ENCODE results near the gene ARID3B.
"Not testable (repeated sequence)": the region's sequence is repeated elsewhere in the genome, so short reads cannot be mapped to it uniquely, and the experiment has no call there.

Gene ARID3B

GRCh38 chr15:74504418-74504817 is 36.6 kb upstream of the ARID3B start:
- Histone ChIP-seq H3K27me3 (replicated peaks in 2 of 5; ENCODE audit: control insufficient read depth in 4 of 5, insufficient read depth in 5 of 5, low read length in 4 of 5) (no peaks in the 10 kb centered on the region), H3K9me3 (ENCODE audit: control extremely low read depth in 1 of 5, control insufficient read depth in 4 of 5, insufficient read depth in 2 of 5, low read depth in 1 of 5, low read length in 4 of 5) (no peaks in the 10 kb centered on the region), H3K36me3 (ENCODE audit: control insufficient read depth in 4 of 4, insufficient read depth in 4 of 4, low read length in 3 of 4) (peaks cover 0 to 3% (median under 1%) of the 10 kb centered on the region in 4 experiments), H3K27ac (ENCODE audit: insufficient read depth in 1 of 2, low read depth in 1 of 2, low read length in 2 of 2, poor library complexity in 1 of 2, severe bottlenecking in 2 of 2) (no peak overlapping the region), H3K4me3 (ENCODE audit: control insufficient read depth in 1 of 7, extremely low read depth in 1 of 7, insufficient read depth in 4 of 7, low read depth in 2 of 7, low read length in 6 of 7) (no peak overlapping the region), H3K4me1 (ENCODE audit: control extremely low read depth in 1 of 4, control insufficient read depth in 4 of 4, insufficient read depth in 4 of 4, low read length in 3 of 4) (no peaks in the 10 kb centered on the region)
- ChIA-PET POLR2A (no interaction called here), CTCF (interaction anchor here (1.1 kb wide), 1 partner anchor 80 kb away, joined by 3 read pairs; no protein-coding TSS in a partner anchor)
- 92% methylated on average over 1 of the region's 3 CpGs for WGBS (ENCODE audit: insufficient coverage)
- DNase-seq, result no peak

- no peaks in the 10 kb centered on the region for H3K27me3 ChIP-seq (replicated peaks in 2 of 5; ENCODE audit: control insufficient read depth in 4 of 5, insufficient read depth in 5 of 5, low read length in 4 of 5)
- CTCF ChIA-PET, result interaction anchor here (1.1 kb wide), 1 partner anchor 80 kb away, joined by 3 read pairs; no protein-coding TSS in a partner anchor
- POLR2A ChIA-PET, result no interaction called here
- H3K27ac ChIP-seq (ENCODE audit: insufficient read depth in 1 of 2, low read depth in 1 of 2, low read length in 2 of 2, poor library complexity in 1 of 2, severe bottlenecking in 2 of 2), result no peak overlapping the region
- H3K4me1 ChIP-seq (ENCODE audit: control extremely low read depth in 1 of 4, control insufficient read depth in 4 of 4, insufficient read depth in 4 of 4, low read length in 3 of 4), result no peaks in the 10 kb centered on the region
- H3K9me3 ChIP-seq (ENCODE audit: control extremely low read depth in 1 of 5, control insufficient read depth in 4 of 5, insufficient read depth in 2 of 5, low read depth in 1 of 5, low read length in 4 of 5), result no peaks in the 10 kb centered on the region
- no peak for DNase-seq
- no peak overlapping the region for H3K4me3 ChIP-seq (ENCODE audit: control insufficient read depth in 1 of 7, extremely low read depth in 1 of 7, insufficient read depth in 4 of 7, low read depth in 2 of 7, low read length in 6 of 7)
- 100% methylated on average over 2 of the region's 4 CpGs for WGBS (ENCODE audit: insufficient coverage)
- H3K36me3 ChIP-seq (ENCODE audit: control insufficient read depth in 4 of 4, insufficient read depth in 4 of 4, low read length in 3 of 4), result peaks cover 0 to 3% (median under 1%) of the 10 kb centered on the region in 4 experiments
Measured at GRCh38 chr15:74504836-74505235, 36.2 kb upstream of the ARID3B start.

- Histone ChIP-seq H3K27me3 (replicated peaks in 2 of 5; ENCODE audit: control insufficient read depth in 4 of 5, insufficient read depth in 5 of 5, low read length in 4 of 5) (no peaks in the 10 kb centered on the region), H3K4me3 (ENCODE audit: control insufficient read depth in 1 of 7, extremely low read depth in 1 of 7, insufficient read depth in 4 of 7, low read depth in 2 of 7, low read length in 6 of 7) (no peak overlapping the region), H3K36me3 (ENCODE audit: control insufficient read depth in 4 of 4, insufficient read depth in 4 of 4, low read length in 3 of 4) (peaks cover 0 to 3% (median under 1%) of the 10 kb centered on the region in 4 experiments), H3K4me1 (ENCODE audit: control extremely low read depth in 1 of 4, control insufficient read depth in 4 of 4, insufficient read depth in 4 of 4, low read length in 3 of 4) (peaks cover 0 to 3% (median 0%) of the 10 kb centered on the region in 4 experiments), H3K27ac (ENCODE audit: insufficient read depth in 1 of 2, low read depth in 1 of 2, low read length in 2 of 2, poor library complexity in 1 of 2, severe bottlenecking in 2 of 2) (no peak overlapping the region), H3K9me3 (ENCODE audit: control extremely low read depth in 1 of 5, control insufficient read depth in 4 of 5, insufficient read depth in 2 of 5, low read depth in 1 of 5, low read length in 4 of 5) (no peaks in the 10 kb centered on the region)
- CTCF ChIA-PET, result no interaction called here
- no peak for DNase-seq
- WGBS (ENCODE audit: insufficient coverage), result 98% methylated on average over 5 of the region's 6 CpGs
- POLR2A ChIA-PET, result no interaction called here
Measured at GRCh38 chr15:74505837-74506514, 35.0 kb upstream of the ARID3B start.

- CTCF ChIA-PET, result interaction anchor here (0.6 kb wide), 1 partner anchor 13 kb away, joined by 3 read pairs; no protein-coding TSS in a partner anchor
- Histone ChIP-seq H3K27ac (ENCODE audit: insufficient read depth in 1 of 2, low read depth in 1 of 2, low read length in 2 of 2, poor library complexity in 1 of 2, severe bottlenecking in 2 of 2) (no peak overlapping the region), H3K36me3 (ENCODE audit: control insufficient read depth in 4 of 4, insufficient read depth in 4 of 4, low read length in 3 of 4) (peaks cover 0 to 3% (median under 1%) of the 10 kb centered on the region in 4 experiments), H3K4me3 (ENCODE audit: control insufficient read depth in 1 of 7, extremely low read depth in 1 of 7, insufficient read depth in 4 of 7, low read depth in 2 of 7, low read length in 6 of 7) (no peak overlapping the region), H3K9me3 (ENCODE audit: control extremely low read depth in 1 of 5, control insufficient read depth in 4 of 5, insufficient read depth in 2 of 5, low read depth in 1 of 5, low read length in 4 of 5) (no peaks in the 10 kb centered on the region), H3K4me1 (ENCODE audit: control extremely low read depth in 1 of 4, control insufficient read depth in 4 of 4, insufficient read depth in 4 of 4, low read length in 3 of 4) (peaks cover under 1 to 8% (median 3%) of the 10 kb centered on the region in 4 experiments), H3K27me3 (replicated peaks in 2 of 5; ENCODE audit: control insufficient read depth in 4 of 5, insufficient read depth in 5 of 5, low read length in 4 of 5) (no peaks in the 10 kb centered on the region)
- no peak for DNase-seq
- 100% methylated on average over 1 of the region's 4 CpGs for WGBS (ENCODE audit: insufficient coverage)
- POLR2A ChIA-PET, result no interaction called here
Measured at GRCh38 chr15:74506515-74506840, 34.5 kb upstream of the ARID3B start.

GRCh38 chr15:74511583-74511982 is 29.4 kb upstream of the ARID3B start:
- POLR2A ChIA-PET, result no interaction called here

GRCh38 chr15:74514059-74514458 is 27.0 kb upstream of the ARID3B start:
- H3K36me3 ChIP-seq (ENCODE audit: control insufficient read depth in 4 of 4, insufficient read depth in 4 of 4, low read length in 3 of 4); H3K9me3 ChIP-seq (ENCODE audit: control extremely low read depth in 1 of 5, control insufficient read depth in 4 of 5, insufficient read depth in 2 of 5, low read depth in 1 of 5, low read length in 4 of 5); DNase-seq; H3K27me3 ChIP-seq (replicated peaks in 2 of 5; ENCODE audit: control insufficient read depth in 4 of 5, insufficient read depth in 5 of 5, low read length in 4 of 5); POLR2A ChIA-PET; H3K27ac ChIP-seq (ENCODE audit: insufficient read depth in 1 of 2, low read depth in 1 of 2, low read length in 2 of 2, poor library complexity in 1 of 2, severe bottlenecking in 2 of 2); H3K4me3 ChIP-seq (ENCODE audit: control insufficient read depth in 1 of 7, extremely low read depth in 1 of 7, insufficient read depth in 4 of 7, low read depth in 2 of 7, low read length in 6 of 7): not testable (repeated sequence)
- CTCF ChIA-PET, result interaction anchor here (1.1 kb wide), 1 partner anchor 118 kb away, joined by 3 read pairs; no protein-coding TSS in a partner anchor
- peaks cover 6 to 25% (median 11%) of the 10 kb centered on the region in 4 experiments for H3K4me1 ChIP-seq (ENCODE audit: control extremely low read depth in 1 of 4, control insufficient read depth in 4 of 4, insufficient read depth in 4 of 4, low read length in 3 of 4)
- WGBS (ENCODE audit: insufficient coverage), result 100% methylated on average over 3 of the region's 4 CpGs

More at GRCh38 chr15:74511583-74511982, 29.4 kb upstream of the ARID3B start:
- Histone ChIP-seq H3K4me3 (ENCODE audit: control insufficient read depth in 1 of 7, extremely low read depth in 1 of 7, insufficient read depth in 4 of 7, low read depth in 2 of 7, low read length in 6 of 7) (peak overlapping the region in 1 of 7 experiments; percentile 27), H3K36me3 (ENCODE audit: control insufficient read depth in 4 of 4, insufficient read depth in 4 of 4, low read length in 3 of 4) (no peaks in the 10 kb centered on the region), H3K27ac (ENCODE audit: insufficient read depth in 1 of 2, low read depth in 1 of 2, low read length in 2 of 2, poor library complexity in 1 of 2, severe bottlenecking in 2 of 2) (no peak overlapping the region), H3K9me3 (ENCODE audit: control extremely low read depth in 1 of 5, control insufficient read depth in 4 of 5, insufficient read depth in 2 of 5, low read depth in 1 of 5, low read length in 4 of 5) (no peaks in the 10 kb centered on the region), H3K4me1 (ENCODE audit: control extremely low read depth in 1 of 4, control insufficient read depth in 4 of 4, insufficient read depth in 4 of 4, low read length in 3 of 4) (peaks cover 6 to 25% (median 11%) of the 10 kb centered on the region in 4 experiments), H3K27me3 (replicated peaks in 2 of 5; ENCODE audit: control insufficient read depth in 4 of 5, insufficient read depth in 5 of 5, low read length in 4 of 5) (no peaks in the 10 kb centered on the region)
- CTCF ChIA-PET, result no interaction called here
- 100% methylated on average over 1 of the region's 4 CpGs for WGBS (ENCODE audit: insufficient coverage)
- DNase-seq, result peak in 2 of 3 donors; percentile 4 to 14

- no peaks in the 10 kb centered on the region for H3K9me3 ChIP-seq (ENCODE audit: control extremely low read depth in 1 of 5, control insufficient read depth in 4 of 5, insufficient read depth in 2 of 5, low read depth in 1 of 5, low read length in 4 of 5)
- peaks cover 0 to 11% (median 3%) of the 10 kb centered on the region in 4 experiments for H3K4me1 ChIP-seq (ENCODE audit: control extremely low read depth in 1 of 4, control insufficient read depth in 4 of 4, insufficient read depth in 4 of 4, low read length in 3 of 4)
- H3K36me3 ChIP-seq (ENCODE audit: control insufficient read depth in 4 of 4, insufficient read depth in 4 of 4, low read length in 3 of 4), result no peaks in the 10 kb centered on the region
- POLR2A ChIA-PET, result no interaction called here
- no peak overlapping the region for H3K4me3 ChIP-seq (ENCODE audit: control insufficient read depth in 1 of 7, extremely low read depth in 1 of 7, insufficient read depth in 4 of 7, low read depth in 2 of 7, low read length in 6 of 7)
- no peaks in the 10 kb centered on the region for H3K27me3 ChIP-seq (replicated peaks in 2 of 5; ENCODE audit: control insufficient read depth in 4 of 5, insufficient read depth in 5 of 5, low read length in 4 of 5)
- CTCF ChIA-PET, result no interaction called here
- no peak overlapping the region for H3K27ac ChIP-seq (ENCODE audit: insufficient read depth in 1 of 2, low read depth in 1 of 2, low read length in 2 of 2, poor library complexity in 1 of 2, severe bottlenecking in 2 of 2)
- no peak for DNase-seq
Measured at GRCh38 chr15:74517096-74517495, 23.9 kb upstream of the ARID3B start.

All from common myeloid progenitor, CD34-positive (primary cell).